Retinal pigment epithelial cell (primary cell): ENCODE data around the gene TMTC1.

Experiments used
- DNase-seq: peaks from one replicate; pipeline ENCODE4 v3.0.0-alpha.2; 2010; ENCODE audit warnings: low read depth
- H3K4me3 ChIP-seq: 2 replicates; pipeline ENCODE4 v1.5.1; 2011; ENCODE audit warnings: mild to moderate bottlenecking, low read length, control low read depth, moderate library complexity
- CTCF ChIP-seq: conservative IDR thresholded peaks from 2 replicates; pipeline ENCODE4 v1.5.1; 2011; ENCODE audit warnings: low read depth, low read length, control low read depth, inconsistent platforms

Gene TMTC1

DNA sequence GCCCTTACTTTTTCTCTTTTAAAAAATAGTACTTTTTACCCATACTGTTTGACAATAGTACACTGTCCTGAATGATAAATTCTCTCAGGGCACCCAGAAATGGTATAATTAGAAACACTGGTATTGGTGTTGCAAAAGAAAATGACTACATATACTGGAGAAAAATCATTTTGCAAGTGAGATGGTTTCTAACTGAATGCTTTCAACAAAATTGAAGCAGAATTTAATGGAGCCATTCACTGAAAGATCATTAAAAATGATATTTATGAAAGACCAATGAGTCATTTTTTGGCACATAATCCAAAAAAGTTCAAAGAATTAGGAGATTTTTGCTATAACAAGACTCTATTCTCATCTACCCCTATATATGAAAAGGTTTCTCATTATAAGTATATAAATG, 68.8 kb downstream of the TMTC1 start:
- no peak for DNase-seq
- no peak overlapping the region for H3K4me3 ChIP-seq
- TF ChIP-seq CTCF: no peak

DNA sequence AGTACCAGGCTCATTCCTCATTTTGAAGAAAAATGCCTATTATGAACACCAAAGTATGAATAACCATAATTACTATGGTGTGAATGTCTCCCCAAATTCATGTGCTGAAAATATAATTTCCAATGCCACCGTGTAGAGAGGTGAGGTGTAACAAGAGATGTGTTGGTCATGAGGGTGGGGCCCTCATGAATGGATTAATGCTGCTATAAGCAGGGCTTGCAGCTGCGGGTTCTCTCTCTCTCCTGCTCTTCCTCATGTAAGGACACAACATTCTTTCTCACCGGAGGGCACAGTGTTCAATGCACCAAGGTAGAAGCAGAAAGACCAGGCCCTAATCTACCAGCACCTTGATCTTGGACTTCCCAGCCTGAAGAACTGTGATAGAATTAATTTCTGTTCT, 70.0 kb downstream of the TMTC1 start:
- no peak for TF ChIP-seq CTCF
- H3K4me3 ChIP-seq: no peak overlapping the region
- no peak for DNase-seq

- no peak for TF ChIP-seq CTCF
- no peak overlapping the region for H3K4me3 ChIP-seq
- no peak for DNase-seq
Measured at GRCh38 chr12:29711381-29711780, 72.4 kb downstream of the TMTC1 start.

DNA sequence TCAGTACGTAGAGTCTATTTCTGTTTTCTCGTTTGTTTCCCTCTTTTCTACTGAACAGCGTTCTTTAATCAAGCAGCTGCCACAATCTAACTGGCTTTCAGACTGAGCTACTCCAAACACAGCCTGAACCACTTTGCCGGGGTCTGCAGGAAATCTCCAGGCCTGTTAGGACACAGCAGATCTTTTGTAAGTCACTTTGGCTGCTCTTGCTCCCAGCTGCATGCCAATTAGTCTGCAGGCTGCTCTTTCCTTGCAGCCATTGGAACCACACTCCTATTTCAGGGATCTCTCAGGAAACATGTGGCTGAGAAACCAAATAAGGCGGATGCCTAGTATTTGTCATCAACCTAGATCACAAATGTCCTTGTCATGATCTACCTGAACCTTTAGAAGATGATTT, 73.6 kb downstream of the TMTC1 start:
- TF ChIP-seq CTCF: no peak
- no peak overlapping the region for H3K4me3 ChIP-seq
- no peak for DNase-seq

- TF ChIP-seq CTCF: no peak
- no peak for DNase-seq
- H3K4me3 ChIP-seq: no peak overlapping the region
Measured at GRCh38 chr12:29709496-29710040, 74.2 kb downstream of the TMTC1 start.

- no peak for DNase-seq
- no peak overlapping the region for H3K4me3 ChIP-seq
- no peak for TF ChIP-seq CTCF
Measured at GRCh38 chr12:29709054-29709453, 74.7 kb downstream of the TMTC1 start.

- H3K4me3 ChIP-seq: no peak overlapping the region
- TF ChIP-seq CTCF: no peak
- no peak for DNase-seq
Measured at GRCh38 chr12:29707846-29708245, 75.9 kb downstream of the TMTC1 start.
